Glomerular visceral epithelial cell (primary cell): ENCODE results near the gene SMIM1.
"Not testable (repeated sequence)": the region's sequence is repeated elsewhere in the genome, so short reads cannot be mapped to it uniquely, and the experiment has no call there.

Experiments used
- DNase-seq: peaks from one replicate; pipeline ENCODE4 v3.0.0-alpha.2; 2016; ENCODE audit errors: extremely low spot score

Gene SMIM1

DNA sequence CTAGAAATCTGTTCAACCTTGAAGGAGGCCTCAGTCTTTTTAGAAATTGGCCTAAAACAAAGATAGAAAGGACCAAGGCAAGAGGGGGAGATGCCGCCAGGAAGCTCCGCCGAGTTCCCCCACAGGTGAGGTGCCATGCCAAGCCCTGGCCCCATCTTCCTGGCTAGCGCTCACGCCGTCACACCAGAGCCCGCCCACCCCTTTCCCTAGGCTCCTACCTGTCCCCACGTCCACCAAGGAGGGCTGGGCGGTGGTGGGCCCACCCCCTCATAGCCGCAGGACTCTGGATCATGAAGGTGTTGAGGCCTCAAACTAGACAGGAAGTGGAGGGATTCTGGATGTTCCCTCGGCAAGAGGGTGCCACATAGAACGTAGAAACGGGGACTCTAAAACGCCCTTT, 35.8 kb upstream of the SMIM1 start:
- no peak for DNase-seq

GRCh38 chr1:3738943-3739342, 33.6 kb upstream of the SMIM1 start:
- DNase-seq: no peak

GRCh38 chr1:3740042-3740441, 32.5 kb upstream of the SMIM1 start:
- no peak for DNase-seq

DNA sequence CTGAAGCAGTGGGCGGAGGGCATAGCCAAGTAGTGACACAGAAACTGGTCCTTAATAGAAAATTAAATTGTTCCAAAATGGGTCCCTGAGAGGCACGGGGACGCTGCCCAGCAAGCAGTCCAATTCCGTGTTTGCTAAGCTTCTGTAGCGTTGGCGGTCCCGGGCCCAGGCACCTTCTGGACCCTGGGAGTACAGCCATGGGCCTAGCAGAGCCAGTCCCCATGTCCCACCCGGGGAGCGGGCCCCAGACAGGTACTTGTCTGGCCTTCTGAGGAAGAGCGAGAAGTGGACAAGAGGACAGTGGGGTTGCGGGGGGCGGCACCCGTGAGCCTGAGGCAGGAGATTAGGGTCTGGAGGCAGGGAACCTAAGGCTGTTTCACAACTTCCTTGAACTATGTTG, 31.8 kb upstream of the SMIM1 start:
- no peak for DNase-seq

DNA sequence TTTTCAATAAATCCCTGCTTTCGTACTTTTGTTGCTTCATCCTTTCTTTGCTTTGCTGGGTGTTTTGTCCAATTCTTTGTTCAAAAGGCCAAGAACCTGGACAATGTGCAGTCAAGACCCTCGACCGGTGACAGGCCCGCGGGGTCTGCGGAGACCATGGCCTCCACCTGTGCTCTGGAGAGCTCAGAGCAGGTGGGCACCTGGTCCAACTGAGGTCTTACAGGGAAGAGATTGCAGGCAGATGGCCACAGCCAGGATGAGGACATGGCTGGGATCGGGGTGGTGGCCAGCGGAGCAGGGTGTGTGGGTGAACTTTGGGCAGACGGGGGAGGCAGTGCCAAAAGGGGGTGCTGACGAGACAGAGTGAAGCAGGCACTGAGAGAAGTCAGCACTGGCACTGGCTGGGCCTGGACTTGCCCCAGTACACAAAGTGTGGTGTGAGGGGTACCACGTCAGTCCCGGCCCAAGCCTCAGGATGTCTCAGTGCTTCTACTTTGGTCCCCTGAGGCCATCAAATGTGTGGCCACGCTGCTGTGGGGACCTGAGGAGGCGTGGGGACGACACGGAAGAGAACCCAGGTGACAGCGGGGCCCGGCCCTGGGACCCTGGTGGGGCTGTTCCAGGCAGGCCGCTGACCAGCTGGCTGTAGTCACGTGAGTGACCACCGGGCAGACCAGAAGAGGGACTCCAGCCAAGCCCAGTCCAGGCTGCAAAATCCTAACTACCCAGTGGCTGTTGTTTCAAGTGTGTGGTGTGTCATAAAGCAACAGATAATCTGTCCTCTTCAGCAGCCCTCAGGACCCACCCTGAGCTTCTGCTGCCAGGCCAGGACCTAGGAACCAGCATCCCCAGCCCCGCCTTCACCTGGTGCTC, 30.7 kb upstream of the SMIM1 start:
- DNase-seq: no peak

- DNase-seq: no peak
These were observed 29.9 kb upstream of the SMIM1 start for GRCh38 chr1:3742439-3743298.

DNA sequence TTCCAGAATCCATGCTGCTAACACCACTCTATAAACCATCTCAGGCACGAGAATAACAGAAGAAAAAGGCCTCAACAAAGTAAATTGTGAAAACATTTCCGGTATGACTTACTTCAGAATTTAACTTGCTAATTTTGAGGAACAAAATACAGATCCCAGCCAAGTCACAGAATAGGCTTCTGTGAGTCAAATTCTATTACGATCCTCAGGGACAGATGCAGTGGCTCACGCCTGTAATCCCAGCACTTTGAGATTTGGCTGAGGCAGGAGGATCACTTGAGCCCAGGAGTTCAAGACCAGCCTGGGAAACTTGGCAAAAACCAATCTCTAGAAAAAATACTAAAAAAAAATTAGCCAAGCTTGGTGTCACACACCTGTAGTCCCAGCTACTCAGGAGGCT, 29.1 kb upstream of the SMIM1 start:
- DNase-seq: no peak

- no peak for DNase-seq
These were observed 28.7 kb upstream of the SMIM1 start for GRCh38 chr1:3743826-3744225.

GRCh38 chr1:3744646-3745045, 27.9 kb upstream of the SMIM1 start:
- no peak for DNase-seq

DNA sequence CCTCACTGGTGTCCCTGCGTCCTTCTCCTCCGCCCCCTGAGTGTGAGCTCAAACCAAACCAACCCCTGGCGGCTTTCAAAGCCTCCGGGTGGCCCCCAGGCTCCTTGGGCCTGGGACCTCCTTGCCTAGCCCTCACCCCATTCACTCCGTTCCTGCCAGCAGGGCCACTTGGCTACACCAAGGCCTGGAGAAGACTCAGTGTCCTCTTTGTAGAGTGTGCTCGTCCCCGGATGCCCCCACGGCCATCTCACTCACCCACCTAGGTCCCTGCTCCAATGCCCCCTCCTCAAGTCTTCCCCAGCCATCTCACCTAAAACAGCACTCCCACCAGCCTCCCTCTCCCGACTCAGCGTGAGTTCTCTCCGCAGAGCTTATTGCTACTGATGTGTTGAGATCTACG, 27.5 kb upstream of the SMIM1 start:
- no peak for DNase-seq

DNA sequence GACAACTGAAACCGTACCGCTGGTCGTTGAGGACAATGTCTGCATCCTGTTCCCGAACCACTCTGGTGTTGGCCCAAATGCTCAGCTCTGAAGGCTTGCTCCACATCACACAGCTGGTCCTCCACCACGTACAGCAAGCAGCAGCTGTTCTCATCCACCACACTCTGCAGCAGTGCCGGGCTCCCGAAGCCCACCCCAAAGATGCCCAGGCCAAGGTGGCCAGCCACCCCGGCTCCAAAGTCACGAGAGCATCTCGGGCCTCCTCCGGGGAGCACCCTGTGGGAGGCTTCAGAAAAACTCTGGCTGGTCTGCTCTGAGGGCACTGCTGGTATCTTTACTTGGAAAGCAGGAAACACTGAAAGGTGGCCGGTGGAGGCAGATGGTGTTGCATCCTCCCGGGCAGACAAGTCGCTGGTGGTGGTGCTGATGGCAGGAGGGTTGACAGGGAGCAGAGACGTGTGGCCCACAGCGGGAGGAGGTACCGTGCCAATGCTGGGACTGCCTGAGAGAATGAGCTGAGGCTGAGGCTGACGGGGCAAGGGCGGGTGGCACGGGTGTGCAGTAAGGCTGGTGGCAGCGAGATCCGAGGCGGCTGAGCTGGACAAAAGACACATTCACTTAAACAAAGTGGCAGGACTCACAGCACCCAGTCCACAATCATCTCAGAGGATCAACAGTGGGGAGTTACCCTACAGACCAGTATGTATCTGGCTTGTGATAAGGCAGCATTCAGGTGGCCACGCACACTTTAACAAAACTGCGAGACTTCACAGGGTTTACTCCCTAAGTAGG, 26.8 kb upstream of the SMIM1 start:
- DNase-seq: no peak

DNA sequence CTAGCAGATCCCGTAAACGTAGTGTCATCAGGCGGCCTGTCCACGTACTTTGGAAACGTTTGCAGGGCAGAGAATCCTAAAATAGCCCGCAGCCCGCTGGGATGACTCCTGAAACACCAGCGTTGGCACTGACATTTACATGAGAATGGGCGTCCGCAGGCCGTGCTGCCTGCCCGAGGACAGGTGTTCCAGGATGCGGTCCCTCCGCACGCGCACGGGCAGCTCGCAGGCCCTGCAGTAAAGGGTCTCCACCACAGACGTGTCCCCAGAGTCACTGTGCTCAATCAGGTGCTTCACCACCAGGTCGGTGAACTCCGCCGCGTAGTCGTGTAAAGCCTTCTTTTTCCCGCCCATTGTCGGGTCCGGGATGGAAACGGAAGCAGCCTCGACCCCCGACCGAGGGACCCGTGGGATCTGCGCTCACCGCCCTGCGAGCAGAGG, 26.1 kb upstream of the SMIM1 start:
- DNase-seq: no peak

DNA sequence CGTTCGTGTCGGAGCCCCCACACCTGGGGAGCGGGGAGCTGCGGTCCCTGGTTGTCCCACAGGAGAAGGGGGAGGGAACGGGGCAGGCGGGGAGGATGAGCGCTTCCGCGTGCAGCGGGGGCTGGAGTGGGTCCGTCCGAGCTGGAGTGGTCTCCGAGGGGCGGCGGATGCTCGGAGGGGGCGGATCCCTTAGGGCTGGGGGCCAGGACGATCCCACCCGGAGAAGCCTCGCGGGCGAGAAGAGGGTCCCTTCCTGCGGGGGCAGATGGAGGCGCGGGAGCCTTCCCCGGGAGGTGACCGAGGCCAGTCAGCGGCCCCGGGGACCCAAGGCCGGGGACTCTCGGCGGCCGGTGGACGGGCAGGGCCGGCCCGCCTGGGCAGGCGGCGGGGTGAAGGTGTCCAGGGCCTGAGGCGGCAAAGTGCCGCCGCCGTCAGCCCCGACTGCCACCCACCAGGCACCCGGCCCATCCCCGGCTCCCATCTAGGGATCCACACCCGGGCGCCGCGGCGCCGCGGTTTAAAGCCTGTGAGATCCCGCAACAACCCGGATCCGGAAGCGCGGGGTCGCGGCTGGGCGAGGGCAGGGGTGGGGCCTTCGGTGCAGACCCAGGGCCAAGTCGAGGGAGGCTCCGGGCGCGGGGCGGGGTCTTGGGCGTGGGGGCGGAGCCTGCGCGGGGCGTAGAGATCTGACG, 25.6 kb upstream of the SMIM1 start:
- DNase-seq: peak; percentile 79

- DNase-seq: no peak
These were observed 25.1 kb upstream of the SMIM1 start for GRCh38 chr1:3747522-3747848.

- no peak for DNase-seq
These were observed 24.6 kb upstream of the SMIM1 start for GRCh38 chr1:3747903-3748302.

- DNase-seq: not testable (repeated sequence)
These were observed 24.1 kb upstream of the SMIM1 start for GRCh38 chr1:3748316-3748900.

DNA sequence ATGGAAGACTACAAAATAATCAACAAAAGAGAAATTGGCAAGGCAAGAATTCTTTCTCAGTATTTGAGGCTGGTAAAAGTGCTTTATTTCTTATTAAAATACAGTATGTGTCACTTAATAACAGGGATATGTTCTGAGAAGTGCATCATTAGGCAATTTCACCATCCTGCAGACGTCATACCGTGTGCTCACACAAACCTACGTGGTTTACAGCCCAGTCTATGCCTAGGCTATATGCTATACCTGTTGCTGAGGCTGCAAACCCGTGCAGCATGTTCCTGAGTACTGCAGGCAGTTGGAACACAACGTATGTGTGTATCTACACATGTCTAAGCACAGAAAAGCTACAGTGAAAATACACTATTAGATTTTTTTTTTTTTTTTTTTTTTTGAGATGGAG, 23.0 kb upstream of the SMIM1 start:
- no peak for DNase-seq

GRCh38 chr1:3750741-3751140, 21.8 kb upstream of the SMIM1 start:
- DNase-seq: no peak

DNA sequence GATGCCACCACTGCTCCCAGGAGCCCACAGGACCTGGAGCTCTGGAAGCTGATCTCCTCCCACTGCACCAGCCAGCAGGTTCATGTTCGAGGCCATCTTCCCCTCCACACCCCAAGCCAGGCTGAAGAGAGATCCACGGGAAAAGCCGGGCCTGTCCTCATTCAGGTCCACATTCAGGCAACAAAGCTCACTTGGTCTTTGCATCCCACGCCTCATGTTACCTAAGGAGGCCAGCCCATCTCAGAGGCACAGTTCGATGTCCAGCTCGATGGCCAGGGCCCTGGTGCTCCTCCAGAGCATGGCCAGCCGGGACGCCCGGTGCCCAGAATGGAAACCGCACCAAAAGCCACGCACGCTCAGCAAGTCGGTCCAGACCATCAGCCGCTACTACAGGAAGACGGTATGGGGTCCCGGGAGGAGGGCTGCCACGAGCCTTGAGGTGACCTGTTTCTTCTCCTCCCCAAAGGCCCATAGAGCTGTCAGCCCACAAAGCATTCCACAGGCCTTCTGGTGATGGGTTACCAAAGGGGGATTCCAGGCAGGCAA, 20.1 kb upstream of the SMIM1 start, which contains the start of gene CCDC27:
TSS of gene CCDC27 (plus strand) at position 51 of the 546 bp plus-strand sequence. CDS start at position 83, 32 bp downstream.
- no peak for DNase-seq

DNA sequence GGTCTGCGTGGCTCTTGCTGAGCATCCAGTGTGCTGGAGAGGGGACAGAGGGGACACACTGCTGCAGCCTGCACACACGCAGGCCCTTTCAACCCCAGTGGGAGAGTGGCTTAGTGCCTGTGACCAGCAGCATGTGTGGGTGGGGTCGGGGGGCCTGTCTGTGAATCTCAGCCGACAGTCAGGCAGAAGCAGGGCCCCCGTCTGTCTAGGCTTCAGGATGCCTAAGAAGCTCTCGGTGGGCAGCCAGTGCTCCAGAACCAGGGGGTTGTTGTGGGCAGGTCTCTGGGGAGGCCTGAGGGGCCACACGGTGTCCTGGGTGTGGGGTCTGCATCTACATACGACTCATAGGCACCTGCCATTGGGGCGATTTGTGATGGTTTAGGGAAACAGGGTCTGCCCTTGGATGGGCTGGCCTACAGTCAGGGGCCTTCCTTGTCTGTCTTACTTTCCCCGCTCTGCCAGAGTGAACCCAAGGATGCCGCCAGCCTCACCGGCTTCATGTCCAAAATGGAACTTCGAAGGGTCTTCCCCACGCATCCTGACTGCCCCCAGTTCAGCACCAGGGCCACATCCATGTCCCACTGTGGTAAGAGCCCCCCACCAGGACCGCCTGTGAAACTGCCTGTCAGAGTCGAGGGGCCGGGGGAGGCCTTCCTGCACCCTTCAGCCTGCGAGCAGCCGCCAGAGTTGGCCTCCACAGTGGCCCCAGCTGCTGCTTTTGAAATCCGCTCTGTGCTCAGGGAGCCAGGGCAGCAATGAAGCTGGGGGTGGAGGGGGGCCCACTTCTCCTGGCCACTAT, 18.7 kb upstream of the SMIM1 start:
- DNase-seq: no peak
